ENCODE results near the gene ST6GALNAC3.

Gene ST6GALNAC3

GRCh38 chr1:76374086-76374485 is 299.5 kb downstream of the ST6GALNAC3 start:
- H3K4me1 ChIP-seq (ENCODE audit: insufficient read depth, low read length, poor library complexity, severe bottlenecking) = no peaks in the 10 kb centered on the region
- no peak overlapping the region for H3K4me2 ChIP-seq (ENCODE audit: low read depth, low read length, poor library complexity, severe bottlenecking)
- no peaks in the 10 kb centered on the region for H4K20me1 ChIP-seq (ENCODE audit: insufficient read depth, low read length, poor library complexity, severe bottlenecking)
- no peaks in the 10 kb centered on the region for H3F3A ChIP-seq (ENCODE audit: low read depth)
- H3K27me3 ChIP-seq (ENCODE audit: insufficient read depth, low read length, poor library complexity, severe bottlenecking) = no peaks in the 10 kb centered on the region
- no peaks in the 10 kb centered on the region for H3K79me2 ChIP-seq (ENCODE audit: insufficient read depth, low read length)
- no peaks in the 10 kb centered on the region for H3K36me3 ChIP-seq (ENCODE audit: insufficient read depth, low read length)
- H3K9me2 ChIP-seq (replicated peaks; ENCODE audit: low read depth, low read length) = no peaks in the 10 kb centered on the region
- TF ChIP-seq EZH2phosphoT487 (IDR thresholded peaks at IDR 0.05; ENCODE audit: borderline replicate concordance) = no peak
- no peak for TF ChIP-seq CTCF (conservative IDR thresholded peaks at IDR 0.05; ENCODE audit: low read length)
- no peak overlapping the region for H3K9ac ChIP-seq (ENCODE audit: low read depth, low read length, poor library complexity, severe bottlenecking)
- no peak overlapping the region for H2AFZ ChIP-seq (ENCODE audit: low read length)
- H3K4me3 ChIP-seq (ENCODE audit: low read length, poor library complexity, severe bottlenecking) = no peak overlapping the region
- no peaks in the 10 kb centered on the region for H3K9me3 ChIP-seq (ENCODE audit: insufficient read depth, low read depth, low read length)

GRCh38 chr1:76377247-76377646 is 302.7 kb downstream of the ST6GALNAC3 start:
- Histone ChIP-seq H3K9me2 (replicated peaks; ENCODE audit: low read depth, low read length) (no peaks in the 10 kb centered on the region), H3K4me3 (ENCODE audit: low read length, poor library complexity, severe bottlenecking) (no peak overlapping the region), H3K4me2 (ENCODE audit: low read depth, low read length, poor library complexity, severe bottlenecking) (no peak overlapping the region), H3K36me3 (ENCODE audit: insufficient read depth, low read length) (no peaks in the 10 kb centered on the region), H3K27me3 (ENCODE audit: insufficient read depth, low read length, poor library complexity, severe bottlenecking) (no peaks in the 10 kb centered on the region), H3K9me3 (ENCODE audit: insufficient read depth, low read depth, low read length) (no peaks in the 10 kb centered on the region), H2AFZ (ENCODE audit: low read length) (no peak overlapping the region), H3F3A (ENCODE audit: low read depth) (no peaks in the 10 kb centered on the region), H3K4me1 (ENCODE audit: insufficient read depth, low read length, poor library complexity, severe bottlenecking) (no peaks in the 10 kb centered on the region), H4K20me1 (ENCODE audit: insufficient read depth, low read length, poor library complexity, severe bottlenecking) (no peaks in the 10 kb centered on the region), H3K79me2 (ENCODE audit: insufficient read depth, low read length) (no peaks in the 10 kb centered on the region), H3K9ac (ENCODE audit: low read depth, low read length, poor library complexity, severe bottlenecking) (no peak overlapping the region)
- TF ChIP-seq CTCF (conservative IDR thresholded peaks at IDR 0.05; ENCODE audit: low read length) = no peak
- no peak for TF ChIP-seq EZH2phosphoT487 (IDR thresholded peaks at IDR 0.05; ENCODE audit: borderline replicate concordance)

- Histone ChIP-seq H3K9me2 (replicated peaks; ENCODE audit: low read depth, low read length) (no peaks in the 10 kb centered on the region), H3K27me3 (ENCODE audit: insufficient read depth, low read length, poor library complexity, severe bottlenecking) (no peaks in the 10 kb centered on the region), H2AFZ (ENCODE audit: low read length) (no peak overlapping the region), H3K36me3 (ENCODE audit: insufficient read depth, low read length) (no peaks in the 10 kb centered on the region), H4K20me1 (ENCODE audit: insufficient read depth, low read length, poor library complexity, severe bottlenecking) (no peaks in the 10 kb centered on the region), H3K4me2 (ENCODE audit: low read depth, low read length, poor library complexity, severe bottlenecking) (no peak overlapping the region), H3K4me3 (ENCODE audit: low read length, poor library complexity, severe bottlenecking) (no peak overlapping the region), H3F3A (ENCODE audit: low read depth) (no peaks in the 10 kb centered on the region), H3K79me2 (ENCODE audit: insufficient read depth, low read length) (no peaks in the 10 kb centered on the region), H3K4me1 (ENCODE audit: insufficient read depth, low read length, poor library complexity, severe bottlenecking) (no peaks in the 10 kb centered on the region), H3K9me3 (ENCODE audit: insufficient read depth, low read depth, low read length) (no peaks in the 10 kb centered on the region), H3K9ac (ENCODE audit: low read depth, low read length, poor library complexity, severe bottlenecking) (no peak overlapping the region)
- TF ChIP-seq CTCF (conservative IDR thresholded peaks at IDR 0.05; ENCODE audit: low read length) (no peak), EZH2phosphoT487 (IDR thresholded peaks at IDR 0.05; ENCODE audit: borderline replicate concordance) (no peak)
Measured at GRCh38 chr1:76379506-76379905, 305.0 kb downstream of the ST6GALNAC3 start.

Measured in Loucy (cell line).